GM12892 (cell line): ENCODE measurements around the gene CCDC28A.

ENCODE experiments used
- POLR2A ChIP-seq: IDR thresholded peaks from 2 replicates; pipeline ENCODE4 v1.6.1; 2011; ENCODE audit warnings: low read depth, low read length, control low read depth
- POLR2AphosphoS5 ChIP-seq: IDR thresholded peaks from 2 replicates; pipeline ENCODE4 v1.6.1; 2011; ENCODE audit warnings: low read depth, low read length, control low read depth
- TAF1 ChIP-seq: IDR thresholded peaks from 2 replicates; pipeline ENCODE4 v1.6.1; 2011; ENCODE audit warnings: low read depth, mild to moderate bottlenecking, control low read depth, low read length, borderline replicate concordance

GRCh38 chr6:138752017-138752416 lies 21.6 kb upstream of the CCDC28A start:
- TF ChIP-seq POLR2AphosphoS5 (no peak), POLR2A (no peak), TAF1 (no peak)
